ENCODE results near the gene ADM2.
A peak's percentile ranks its signal among the peaks of the same experiment; 100 is the strongest.

The ADM2 gene

GRCh38 chr22:50447576-50448551 is 33.5 kb upstream of the ADM2 start:
- no peak overlapping the region for H3K27ac ChIP-seq
- no peak for TF ChIP-seq CTCF (conservative IDR thresholded peaks at IDR 0.05)

- H3K27ac ChIP-seq = no peak overlapping the region
- no peak for TF ChIP-seq CTCF (conservative IDR thresholded peaks at IDR 0.05)
Measured at GRCh38 chr22:50452649-50453048, 28.7 kb upstream of the ADM2 start.

- no peak overlapping the region for H3K27ac ChIP-seq
- TF ChIP-seq CTCF (conservative IDR thresholded peaks at IDR 0.05) = no peak
Measured at GRCh38 chr22:50454556-50455075, 26.7 kb upstream of the ADM2 start.

GRCh38 chr22:50455201-50455600 is 26.1 kb upstream of the ADM2 start:
- H3K27ac ChIP-seq = no peak overlapping the region
- TF ChIP-seq CTCF (conservative IDR thresholded peaks at IDR 0.05) = no peak

- TF ChIP-seq CTCF (conservative IDR thresholded peaks at IDR 0.05) = no peak
- no peak overlapping the region for H3K27ac ChIP-seq
Measured at GRCh38 chr22:50456026-50456425, 25.3 kb upstream of the ADM2 start.

GRCh38 chr22:50456466-50457234 is 24.7 kb upstream of the ADM2 start:
- peak; percentile 44 for TF ChIP-seq CTCF (conservative IDR thresholded peaks at IDR 0.05)
- H3K27ac ChIP-seq = no peak overlapping the region

GRCh38 chr22:50459016-50459415 is 22.3 kb upstream of the ADM2 start:
- no peak overlapping the region for H3K27ac ChIP-seq

More at GRCh38 chr22:50459016-50459415, 22.3 kb upstream of the ADM2 start:
- no peak for TF ChIP-seq CTCF (conservative IDR thresholded peaks at IDR 0.05)

Data from VCaP (cell line).